NB4 (cell line): ENCODE data around the gene CD46.

ENCODE experiments used
- CTCF ChIP-seq: IDR thresholded peaks from one replicate; pipeline ENCODE4 v1.5.1; 2012; ENCODE audit warnings: low read depth, low read length
- POLR2A ChIP-seq: IDR thresholded peaks from 2 replicates; pipeline ENCODE4 v1.6.1; 2011; ENCODE audit warnings: mild to moderate bottlenecking; ENCODE audit not compliant: insufficient read length; ENCODE audit errors: extremely low read depth

- TF ChIP-seq CTCF (no peak), POLR2A (peak; percentile 84)
These were observed at the start of gene CD46 for GRCh38 chr1:207751790-207752455.
